RPMI7951 (cell line): Measurements from ENCODE around the gene HOXB8. TPM values are rescaled to one million over a fixed set of nuclear protein-coding genes. Genes with fewer than 3 reads are reported as not detected.
A peak's percentile ranks its signal among the peaks of the same experiment; 100 is the strongest.

Experiments
- DNase-seq: peaks from one replicate; pipeline ENCODE4 v3.0.0-alpha.2; 2012; ENCODE audit warnings: low read depth
- total RNA-seq: library from RNA; depleted of rRNA; stranded (reverse); fragments of >200 nt; shearing (Covaris generic); gene quantifications from 2 replicates; pipeline ENCODE4 v1.2.3, GENCODE V29; 2014

The HOXB8 gene
- total RNA-seq, 1 experiment from 2014 or later = 0.24 TPM

- no peak for DNase-seq
Observed at GRCh38 chr17:48596000-48596734, 18.9 kb downstream of the HOXB8 start.

DNA sequence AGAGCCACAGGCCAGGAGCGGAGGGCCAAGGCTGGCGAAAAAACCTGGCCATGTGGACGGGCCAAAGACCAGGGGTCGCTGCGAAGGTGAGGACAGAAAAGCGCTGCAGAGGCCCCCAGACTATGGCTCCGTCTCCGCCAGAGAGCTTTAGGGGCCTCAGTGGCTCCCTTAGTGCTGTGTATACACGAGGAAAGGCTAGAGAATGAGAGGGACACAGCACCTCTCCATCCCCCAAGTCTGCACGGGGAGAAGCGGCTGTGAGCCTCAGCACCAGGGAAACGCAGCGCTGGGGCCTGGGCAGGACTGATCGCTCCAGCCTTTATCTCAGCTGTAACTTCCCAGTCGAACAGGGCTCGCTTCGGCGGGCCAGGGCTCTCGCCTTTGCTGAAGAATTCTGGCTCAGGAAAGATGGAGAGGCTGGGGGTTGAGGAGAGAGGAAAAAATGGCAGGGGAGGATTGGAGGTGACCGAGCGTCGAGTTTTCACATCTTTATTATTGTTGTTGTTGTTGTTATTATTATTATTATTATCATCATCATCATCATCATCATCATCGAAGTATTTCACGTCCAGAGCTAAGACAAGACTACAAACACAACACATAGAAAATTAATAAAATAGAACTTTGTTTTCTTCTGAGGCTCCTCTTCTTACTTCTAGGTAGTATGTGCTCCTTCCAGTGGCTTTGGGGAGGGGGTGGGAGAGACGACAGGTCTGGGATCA is 19.7 kb downstream of the HOXB8 start:
- no peak for DNase-seq

GRCh38 chr17:48594538-48595277 is 20.4 kb downstream of the HOXB8 start:
- DNase-seq = no peak

- peak; percentile 45 for DNase-seq
Observed at GRCh38 chr17:48593840-48594537, 21.1 kb downstream of the HOXB8 start.

GRCh38 chr17:48593126-48593829 is 21.8 kb downstream of the HOXB8 start, which contains the start of gene HOXB5:
HOXB5 (minus strand) TSS chr17:48593779; CDS start chr17:48593682, 97 bp downstream.
- no peak for DNase-seq

GRCh38 chr17:48592577-48592976 is 22.5 kb downstream of the HOXB8 start:
- DNase-seq = no peak

DNA sequence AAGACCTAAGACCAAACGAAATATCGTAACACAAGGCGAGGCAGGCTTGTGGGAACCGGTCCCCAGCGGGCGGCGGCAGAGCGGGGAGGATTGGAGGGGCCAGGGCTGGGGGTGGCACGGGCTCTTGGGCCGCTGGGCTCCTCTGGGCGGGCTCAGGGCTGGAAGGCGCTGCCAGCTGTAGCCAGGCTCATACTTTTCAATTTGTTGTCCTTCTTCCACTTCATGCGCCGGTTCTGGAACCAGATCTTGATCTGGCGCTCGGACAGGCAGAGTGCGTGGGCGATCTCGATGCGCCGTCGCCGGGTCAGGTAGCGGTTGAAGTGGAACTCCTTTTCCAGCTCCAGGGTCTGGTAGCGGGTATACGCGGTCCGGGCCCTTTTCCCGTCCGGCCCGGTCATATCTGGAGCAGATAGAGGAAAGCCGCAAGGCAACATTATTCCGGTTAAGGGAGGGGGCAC is 23.0 kb downstream of the HOXB8 start:
- no peak for DNase-seq

DNA sequence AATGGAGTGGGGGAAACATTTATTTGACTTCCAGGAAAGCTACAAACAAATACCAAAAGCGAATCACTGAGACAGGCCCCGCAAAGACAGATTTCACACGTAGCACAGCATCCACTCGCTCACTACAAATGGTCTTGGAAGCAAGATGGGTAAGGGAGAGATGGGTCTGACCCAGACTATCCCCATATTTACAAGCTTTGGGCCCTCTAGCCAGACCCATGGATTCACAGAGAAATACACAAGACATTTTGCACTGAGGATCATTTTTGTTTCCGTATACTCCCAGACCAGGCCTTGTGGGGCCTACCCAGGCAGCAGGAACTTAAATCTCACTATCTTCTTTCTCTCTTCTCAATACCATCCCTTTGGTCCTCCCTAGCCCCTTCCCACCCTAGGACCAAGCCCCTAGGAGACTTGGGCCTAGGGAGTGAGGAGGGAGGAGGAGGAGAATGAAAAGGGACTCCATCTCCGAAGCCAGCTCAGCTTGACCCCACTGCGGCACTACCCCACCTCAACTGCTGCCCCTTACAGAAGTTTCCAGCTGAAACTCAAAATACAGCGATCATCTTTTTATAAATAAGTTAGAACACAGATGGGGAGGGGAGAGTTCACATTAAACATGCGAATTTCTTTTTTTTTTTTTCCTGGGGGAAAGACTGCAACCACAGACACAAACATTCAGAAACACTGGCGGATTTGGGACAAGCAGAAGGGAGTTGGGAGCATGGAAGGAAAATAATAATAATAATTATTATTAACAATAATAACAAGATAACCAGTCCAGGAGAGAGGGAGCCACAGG is 23.6 kb downstream of the HOXB8 start:
- DNase-seq = no peak

DNA sequence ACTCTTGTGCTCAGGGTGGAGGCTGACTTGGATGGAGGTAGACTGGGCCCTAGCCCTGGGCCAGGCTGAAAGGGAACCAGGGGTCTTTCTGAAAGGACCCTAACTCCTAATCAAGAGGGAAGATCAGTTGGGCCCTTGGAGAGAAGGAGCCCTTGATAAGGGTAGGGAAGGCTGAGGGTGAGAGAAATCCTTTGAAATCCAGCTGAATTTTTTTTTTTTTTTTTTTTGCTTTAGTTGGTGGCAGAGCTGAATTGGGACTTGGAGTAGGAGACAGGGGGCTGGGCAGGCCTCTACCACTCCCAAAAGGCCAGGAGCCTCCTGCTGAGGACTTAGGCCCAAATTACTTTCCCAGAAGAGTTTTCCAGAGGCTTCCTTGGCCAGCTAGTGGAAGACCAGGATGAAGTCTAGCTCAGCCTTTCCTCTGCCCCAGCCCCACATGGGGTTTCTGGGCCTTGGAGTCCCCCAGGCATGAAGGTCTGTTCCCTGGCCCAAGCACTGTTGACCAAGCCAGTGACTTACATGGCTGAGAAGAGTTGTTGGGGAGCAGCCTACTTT is 24.4 kb downstream of the HOXB8 start:
- no peak for DNase-seq

- DNase-seq = no peak
Observed at GRCh38 chr17:48589831-48590606, 25.1 kb downstream of the HOXB8 start, which contains the start of gene HOXB3. HOXB3 (minus strand) TSS chr17:48590241; CDS start chr17:48552474, 37,767 bp downstream.

DNA sequence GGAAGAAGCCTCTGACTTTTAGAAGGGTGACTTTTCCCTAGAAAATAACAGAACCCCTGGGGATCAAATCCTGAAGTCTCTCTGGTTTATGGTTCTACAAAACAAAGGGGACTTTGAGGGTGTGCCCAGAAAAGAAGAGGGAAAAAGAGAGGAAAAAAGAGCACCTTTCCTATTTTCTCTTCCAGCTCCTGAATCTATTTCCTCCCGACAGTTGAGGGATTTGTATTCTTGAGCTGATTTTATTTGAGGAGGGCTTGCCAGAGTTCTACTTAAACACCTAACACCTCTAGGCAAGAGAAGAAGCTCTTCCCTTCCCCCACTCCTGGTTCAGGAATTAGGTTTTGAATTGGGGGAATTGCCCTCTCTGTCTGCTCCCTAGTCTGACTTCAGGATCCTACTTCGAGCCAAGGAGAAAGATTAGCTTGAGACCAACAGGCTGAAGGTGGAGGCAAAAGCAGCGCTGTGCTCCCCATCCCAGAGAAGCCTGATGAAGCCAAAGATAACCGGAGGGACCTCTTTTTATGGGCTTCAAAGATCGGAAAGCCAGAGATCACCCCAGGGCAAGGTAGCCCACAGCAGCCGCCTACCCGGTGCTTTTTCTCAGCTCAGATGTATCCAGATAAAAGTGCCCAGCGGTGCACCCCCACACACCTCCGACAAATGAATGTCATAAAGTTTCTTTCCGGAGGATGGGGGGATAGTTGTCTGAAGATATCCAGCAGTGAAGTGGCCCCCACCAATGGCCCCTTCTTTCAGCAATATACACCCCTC is 25.8 kb downstream of the HOXB8 start:
- no peak for DNase-seq

- no peak for DNase-seq
Observed at GRCh38 chr17:48588528-48588927, 26.6 kb downstream of the HOXB8 start.

GRCh38 chr17:48588074-48588415 is 27.0 kb downstream of the HOXB8 start:
- DNase-seq = no peak

DNA sequence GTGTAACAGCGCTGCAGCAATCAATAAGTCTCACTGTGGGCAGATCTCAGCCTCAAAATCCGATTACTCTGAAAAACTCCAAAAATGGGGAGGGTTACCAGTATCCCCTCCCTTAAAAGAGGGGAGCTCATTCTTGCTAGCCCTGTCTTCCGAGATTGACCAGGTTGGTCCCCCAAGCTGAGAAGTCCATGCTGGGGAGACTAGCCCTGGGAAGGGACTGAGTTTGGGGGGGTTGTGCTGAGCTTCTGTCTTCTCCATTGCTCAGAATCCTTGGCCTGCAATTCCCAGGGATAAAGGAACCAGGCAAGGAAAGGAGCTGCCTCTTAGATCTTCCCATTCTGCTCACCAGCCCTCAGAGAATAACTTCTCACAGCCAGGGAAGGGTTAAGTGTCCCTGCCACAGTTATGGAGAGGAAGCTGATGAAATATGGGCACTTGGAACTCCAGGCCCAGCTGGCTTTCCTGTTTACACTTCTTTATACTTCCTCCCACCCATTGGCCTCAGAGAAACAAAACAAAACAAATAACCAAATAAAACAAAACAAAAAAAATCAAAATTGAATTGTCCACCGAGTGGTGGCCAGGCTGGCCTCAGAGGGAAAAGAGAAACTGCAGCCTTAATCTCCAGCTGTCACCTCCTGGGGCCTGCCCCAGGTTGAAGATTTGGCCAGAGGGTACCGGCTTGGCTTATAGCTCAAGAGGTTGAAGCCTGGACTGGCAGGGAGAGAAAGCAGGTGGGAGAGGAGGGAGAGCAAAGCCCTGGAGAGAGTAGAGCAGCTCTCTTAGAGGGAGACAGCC is 27.6 kb downstream of the HOXB8 start:
- DNase-seq = no peak

DNA sequence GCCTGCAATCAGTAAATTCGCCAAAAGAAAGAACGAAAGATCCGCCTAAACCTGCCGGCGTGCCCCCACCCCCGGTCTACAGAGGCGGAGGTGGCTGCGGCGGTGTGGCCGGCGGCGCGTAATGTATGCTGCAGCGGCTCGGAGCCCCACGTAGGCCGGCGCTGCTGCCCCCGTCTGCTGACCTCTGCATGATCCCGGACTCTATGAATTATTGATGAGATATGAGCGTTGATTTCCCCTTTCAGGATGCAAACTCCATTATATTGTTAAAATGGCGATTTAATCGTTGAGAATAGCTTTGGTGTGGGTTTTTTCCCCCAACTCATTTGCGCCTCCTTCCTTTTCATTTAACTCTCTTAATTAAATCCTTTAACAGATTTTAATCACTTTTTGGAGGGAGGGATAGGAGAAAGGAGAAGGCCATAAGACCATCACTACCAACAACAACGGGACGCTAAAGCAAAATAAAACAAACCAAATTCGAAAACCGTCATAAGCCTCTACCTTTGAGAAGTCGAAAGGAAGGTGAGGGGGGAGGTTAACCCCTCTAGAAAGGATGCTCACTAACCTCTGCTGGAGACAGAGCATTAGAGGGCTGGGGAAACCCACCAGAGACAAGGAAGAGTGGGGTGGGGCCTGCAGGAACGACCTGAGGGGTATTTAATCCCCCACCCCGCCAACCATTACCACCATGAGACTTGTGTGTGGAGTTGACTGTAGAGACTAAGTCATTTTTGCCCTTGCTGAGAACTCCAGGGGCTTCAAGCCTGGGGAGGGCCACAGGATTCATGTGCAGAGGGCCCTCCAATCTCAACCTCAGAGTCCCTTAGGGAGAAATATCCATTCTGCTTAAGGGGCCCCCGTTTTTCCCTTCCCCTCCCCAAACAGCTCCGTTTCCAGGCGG is 28.5 kb downstream of the HOXB8 start:
- no peak for DNase-seq

DNA sequence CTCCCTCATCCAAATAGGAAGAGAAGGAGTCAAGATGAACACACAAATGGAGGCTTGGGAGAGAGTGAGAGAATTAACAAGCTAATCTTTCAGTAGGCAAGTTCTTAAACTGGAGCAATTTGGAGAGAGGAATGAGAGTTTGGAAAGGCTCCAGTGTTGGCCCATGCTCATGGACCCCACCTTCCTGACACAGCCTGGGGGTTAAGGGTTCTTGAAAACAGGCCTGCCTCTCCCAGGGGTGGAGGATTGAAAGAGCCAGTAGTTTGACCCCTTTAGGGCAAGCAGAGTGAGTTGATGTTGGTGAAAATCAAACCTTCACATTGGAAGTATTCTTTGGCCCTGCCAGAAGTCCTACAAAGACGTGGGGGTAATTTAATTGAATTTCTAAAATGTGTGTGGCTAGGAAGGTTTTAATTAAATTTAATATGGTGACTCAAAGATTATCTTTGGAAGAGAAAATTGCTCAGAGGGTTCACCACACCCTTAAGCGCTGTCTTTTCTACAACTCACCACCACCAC is 30.8 kb downstream of the HOXB8 start:
- peak; percentile 66 for DNase-seq
